ENCODE measurements around the gene FAM20B. TPM values are rescaled to one million over a fixed set of nuclear protein-coding genes. Genes with fewer than 3 reads are reported as not detected.

The FAM20B gene
- total RNA-seq, 4 donors from 2014 or later = 19.7 to 43.7 (median 32.6) TPM

- in situ Hi-C loops (cut with MboI; ENCODE audit: low sequenced_read_pairs in 4 of 4) = loop anchor here in 1 of 4 donors (5.0 kb wide), 1 partner anchor 72 kb away; no protein-coding TSS in a partner anchor
- ATAC-seq (no peak), DNase-seq (no peak)
- intact Hi-C loops (cut with DNase I; ENCODE audit: low total_unique reads) = loop anchor here (5.0 kb wide), 1 partner anchor 67 kb away; no protein-coding TSS in a partner anchor
- Histone ChIP-seq H3K9me3 (no peaks in the 10 kb centered on the region), H3K4me3 (no peak overlapping the region), H3K4me1 (peaks cover 0 to 4% of the 10 kb centered on the region in 2 donors), H3K36me3 (peaks cover 0 to 10% of the 10 kb centered on the region in 2 donors), H3K27ac (no peak overlapping the region), H3K27me3 (no peaks in the 10 kb centered on the region)
- TF ChIP-seq CTCF (IDR thresholded peaks at IDR 0.05 in 4 of 5, conservative IDR thresholded peaks at IDR 0.05 in 1 of 5) (no peak), POLR2A (IDR thresholded peaks at IDR 0.05) (no peak)
Observed at GRCh38 chr1:179124873-179125272, 99.2 kb downstream of the FAM20B start.

Other genes with a start within 250 kb of the FAM20B start
- gene ANGPTL1, start 154.8 kb upstream of the FAM20B start, total RNA-seq = 10 to 100 TPM; 15.7 to 75.2 (median 42.8) TPM
- 10 to 100 TPM; 19.2 to 78.6 (median 29.0) TPM for gene TOR3A, start 56.2 kb downstream of the FAM20B start, total RNA-seq
- 1 to 10 TPM; 4.4 to 9.3 (median 5.8) TPM for gene ABL2, start 203.8 kb downstream of the FAM20B start, total RNA-seq

Measured in gastrocnemius medialis (tissue), 4 donors.